Fibroblast of lung (primary cell): ENCODE measurements around the gene CTXN3. TPM values are rescaled to one million over a fixed set of nuclear protein-coding genes. Genes with fewer than 3 reads are reported as not detected.

Source experiments
- DNase-seq, 2 donors: peaks; one replicate each; pipeline versions ENCODE4 v3.0.0 to v3.0.0-alpha.2; 2010; ENCODE audit warnings: low read depth in 2 of 2
- H2AFZ ChIP-seq: 2 replicates; pipeline ENCODE4 v1.5.1; 2012; ENCODE audit warnings: low read length, control low read depth, inconsistent platforms
- H3K27ac ChIP-seq: 2 replicates; pipeline ENCODE4 v1.5.1; 2011; ENCODE audit warnings: low read length, control low read depth; ENCODE audit not compliant: insufficient read depth
- H3K27me3 ChIP-seq: 2 replicates; pipeline ENCODE4 v1.5.1; 2011; ENCODE audit warnings: mild to moderate bottlenecking, low read length; ENCODE audit not compliant: control insufficient read depth, insufficient read depth
- H3K36me3 ChIP-seq: 2 replicates; pipeline ENCODE4 v1.5.1; 2011; ENCODE audit warnings: low read length; ENCODE audit not compliant: control insufficient read depth, insufficient read depth
- H3K4me1 ChIP-seq: 2 replicates; pipeline ENCODE4 v1.5.1; 2011; ENCODE audit warnings: low read length; ENCODE audit not compliant: control insufficient read depth, insufficient read depth; ENCODE audit errors: extremely low read depth
- H3K4me2 ChIP-seq: 2 replicates; pipeline ENCODE4 v1.5.1; 2011; ENCODE audit warnings: low read length, control low read depth; ENCODE audit not compliant: insufficient read depth; ENCODE audit errors: extremely low read depth
- H3K4me3 ChIP-seq, 4 experiments: fragments of 200-600 bp in 1 of 4; sonication (generic) in 1 of 4; replicated peaks in 1 of 4; 2 replicates each; pipeline ENCODE4 v1.5.1; 2011 to 2016; ENCODE audit warnings: low read length in 4 of 4, low read depth in 3 of 4, mild to moderate bottlenecking in 3 of 4, control low read depth in 2 of 4, inconsistent platforms in 1 of 4, mixed read lengths in 1 of 4; ENCODE audit not compliant: insufficient read depth in 1 of 4; ENCODE audit errors: control extremely low read depth in 1 of 4
- H3K79me2 ChIP-seq: 2 replicates; pipeline ENCODE4 v1.5.1; 2012; ENCODE audit warnings: mild to moderate bottlenecking, low read length, inconsistent platforms; ENCODE audit not compliant: control insufficient read depth, insufficient read depth
- H3K9ac ChIP-seq: 2 replicates; pipeline ENCODE4 v1.5.1; 2011; ENCODE audit warnings: mild to moderate bottlenecking, low read length, control low read depth; ENCODE audit not compliant: insufficient read depth
- H3K9me3 ChIP-seq: 2 replicates; pipeline ENCODE4 v1.5.1; 2012; ENCODE audit warnings: low read depth, low read length; ENCODE audit not compliant: control insufficient read depth, insufficient read depth
- H4K20me1 ChIP-seq: 2 replicates; pipeline ENCODE4 v1.5.1; 2011; ENCODE audit warnings: low read length; ENCODE audit not compliant: control insufficient read depth, insufficient read depth; ENCODE audit errors: extremely low read depth
- EZH2 ChIP-seq: IDR thresholded peaks from 2 replicates; pipeline ENCODE4 v1.5.1; 2012; ENCODE audit warnings: low read length, control low read depth, mild to moderate bottlenecking; ENCODE audit errors: missing control alignments
- polyA plus RNA-seq, 2 donors: library from polyadenylated mRNA; depleted of rRNA in 1 of 2; stranded (reverse) in 1 of 2; unstranded in 1 of 2; fragments of >200 nt; gene quantifications; 2 replicates each; pipeline ENCODE4 v1.2.1, GENCODE V29; 2011 to 2012; ENCODE audit warnings: missing spikeins in 1 of 2
- total RNA-seq: library from RNA; depleted of rRNA; stranded (reverse); fragments of >200 nt; gene quantifications from 2 replicates; pipeline ENCODE4 v1.2.1, GENCODE V29; 2014
- TF ChIP-seq, protein P1 (sequence below), 2 donors: IDR thresholded peaks in 1 of 2; conservative IDR thresholded peaks in 1 of 2; 1 replicate in 1 of 2; 2 replicates in 1 of 2; pipeline ENCODE4 v1.5.1; 2011 to 2012; ENCODE audit warnings: low read length in 2 of 2, control low read depth in 1 of 2, inconsistent platforms in 1 of 2, low read depth in 1 of 2, mild to moderate bottlenecking in 1 of 2

Gene CTXN3
- total and polyA plus RNA-seq, 2 donors (not counting 1 experiment from before 2014, with no cell fraction given): not detected

DNA sequence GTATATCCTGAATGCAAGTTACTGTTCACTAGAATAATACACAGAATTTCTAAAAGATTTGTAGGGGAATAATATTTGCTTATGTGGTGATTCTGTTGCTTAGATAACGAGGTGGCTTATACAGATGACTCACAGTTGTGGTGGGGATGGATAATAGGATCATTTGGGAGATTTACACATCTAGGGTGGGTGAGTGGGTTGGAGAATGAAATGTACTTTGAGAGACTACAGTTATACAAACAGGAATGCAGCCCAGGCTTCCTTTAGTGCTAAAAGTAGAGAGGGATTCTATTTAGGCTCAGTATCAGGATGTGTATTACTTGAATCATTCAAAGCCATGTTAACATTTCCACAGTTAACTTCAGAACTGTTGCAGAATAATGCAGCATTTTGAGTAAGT, 1.8 kb downstream of the CTXN3 start:
- Histone ChIP-seq H4K20me1 (no peaks in the 10 kb centered on the region), H3K36me3 (no peaks in the 10 kb centered on the region), H3K4me3 (no peak overlapping the region), H3K27ac (no peak overlapping the region), H3K4me1 (no peaks in the 10 kb centered on the region), H3K4me2 (no peak overlapping the region), H2AFZ (no peak overlapping the region), H3K9me3 (no peaks in the 10 kb centered on the region), H3K27me3 (no peaks in the 10 kb centered on the region), H3K79me2 (no peaks in the 10 kb centered on the region), H3K9ac (no peak overlapping the region)
- no peak for TF ChIP-seq EZH2
- TF ChIP-seq, protein P1, sequence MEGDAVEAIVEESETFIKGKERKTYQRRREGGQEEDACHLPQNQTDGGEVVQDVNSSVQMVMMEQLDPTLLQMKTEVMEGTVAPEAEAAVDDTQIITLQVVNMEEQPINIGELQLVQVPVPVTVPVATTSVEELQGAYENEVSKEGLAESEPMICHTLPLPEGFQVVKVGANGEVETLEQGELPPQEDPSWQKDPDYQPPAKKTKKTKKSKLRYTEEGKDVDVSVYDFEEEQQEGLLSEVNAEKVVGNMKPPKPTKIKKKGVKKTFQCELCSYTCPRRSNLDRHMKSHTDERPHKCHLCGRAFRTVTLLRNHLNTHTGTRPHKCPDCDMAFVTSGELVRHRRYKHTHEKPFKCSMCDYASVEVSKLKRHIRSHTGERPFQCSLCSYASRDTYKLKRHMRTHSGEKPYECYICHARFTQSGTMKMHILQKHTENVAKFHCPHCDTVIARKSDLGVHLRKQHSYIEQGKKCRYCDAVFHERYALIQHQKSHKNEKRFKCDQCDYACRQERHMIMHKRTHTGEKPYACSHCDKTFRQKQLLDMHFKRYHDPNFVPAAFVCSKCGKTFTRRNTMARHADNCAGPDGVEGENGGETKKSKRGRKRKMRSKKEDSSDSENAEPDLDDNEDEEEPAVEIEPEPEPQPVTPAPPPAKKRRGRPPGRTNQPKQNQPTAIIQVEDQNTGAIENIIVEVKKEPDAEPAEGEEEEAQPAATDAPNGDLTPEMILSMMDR (conservative IDR thresholded peaks at IDR 0.05 in 1 of 2, IDR thresholded peaks at IDR 0.05 in 1 of 2; ENCODE audit: low read depth in 1 of 2, low read length in 2 of 2): no peak
- DNase-seq: peak; percentile 82 to 84

DNA sequence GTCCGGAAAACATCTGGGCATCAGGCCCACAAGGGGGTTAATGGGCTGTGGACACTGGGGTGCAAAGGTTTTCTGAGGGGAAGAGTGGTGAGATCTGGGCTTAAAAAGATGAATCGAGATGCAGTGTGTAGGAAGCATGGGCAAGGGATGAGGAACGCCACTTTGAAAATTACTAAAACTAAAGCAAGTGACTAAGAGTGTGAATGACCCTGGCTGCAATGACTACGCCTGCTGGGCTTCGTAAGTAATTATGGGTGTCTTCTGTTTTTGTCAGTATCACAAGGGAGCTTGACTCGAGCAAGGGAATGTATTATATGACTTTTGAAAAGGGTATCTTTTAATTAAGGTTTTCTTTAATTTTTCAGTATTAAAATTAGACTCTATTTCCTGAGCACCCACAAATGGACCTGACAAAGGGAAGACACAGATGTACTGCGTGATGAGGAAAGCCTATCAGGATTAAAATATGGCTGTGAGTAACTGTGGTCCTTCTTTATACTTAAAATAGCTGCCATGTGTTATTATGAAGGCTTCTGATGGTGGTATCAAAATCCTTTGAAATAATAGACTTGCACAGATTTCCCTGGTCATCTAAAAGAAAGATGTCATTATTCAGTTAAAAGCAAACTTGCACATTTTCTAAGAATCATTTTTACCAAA, 4.2 kb downstream of the CTXN3 start:
- H3K4me3 ChIP-seq: no peak overlapping the region
- TF ChIP-seq, protein P1 (conservative IDR thresholded peaks at IDR 0.05 in 1 of 2, IDR thresholded peaks at IDR 0.05 in 1 of 2; ENCODE audit: low read depth in 1 of 2, low read length in 2 of 2): no peak
- TF ChIP-seq EZH2: no peak
- no peaks in the 10 kb centered on the region for H3K36me3 ChIP-seq
- no peak overlapping the region for H3K27ac ChIP-seq
- H3K9me3 ChIP-seq: no peaks in the 10 kb centered on the region
- no peaks in the 10 kb centered on the region for H3K27me3 ChIP-seq
- no peaks in the 10 kb centered on the region for H3K79me2 ChIP-seq
- H3K9ac ChIP-seq: no peak overlapping the region
- H2AFZ ChIP-seq: no peak overlapping the region
- no peaks in the 10 kb centered on the region for H4K20me1 ChIP-seq
- no peak for DNase-seq
- no peak overlapping the region for H3K4me2 ChIP-seq
- H3K4me1 ChIP-seq: no peaks in the 10 kb centered on the region

DNA sequence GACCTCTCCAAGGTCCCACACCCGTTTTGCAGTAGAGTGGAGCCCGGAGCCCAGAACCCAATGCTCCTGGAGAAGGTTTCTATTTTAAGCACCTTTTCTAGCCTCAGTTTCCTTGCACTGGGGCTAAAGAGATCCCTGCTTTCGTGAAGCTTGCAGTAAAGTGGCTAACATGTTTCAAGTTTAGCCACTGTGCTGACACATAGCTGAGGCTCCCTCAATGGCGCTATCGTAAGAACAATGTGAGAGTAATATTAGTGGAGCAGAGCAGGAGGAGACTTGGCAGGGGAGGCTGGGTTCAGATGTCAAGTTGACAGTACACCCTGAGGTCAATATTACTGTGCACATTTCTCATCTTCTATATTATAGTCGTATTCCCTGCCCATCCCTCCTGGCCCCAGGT, 7.9 kb downstream of the CTXN3 start:
- H3K27ac ChIP-seq: no peak overlapping the region
- no peaks in the 10 kb centered on the region for H3K4me1 ChIP-seq
- TF ChIP-seq EZH2: no peak
- TF ChIP-seq, protein P1 (conservative IDR thresholded peaks at IDR 0.05 in 1 of 2, IDR thresholded peaks at IDR 0.05 in 1 of 2; ENCODE audit: low read depth in 1 of 2, low read length in 2 of 2): no peak
- no peak overlapping the region for H3K9ac ChIP-seq
- H3K79me2 ChIP-seq: no peaks in the 10 kb centered on the region
- DNase-seq: no peak
- no peaks in the 10 kb centered on the region for H3K36me3 ChIP-seq
- H4K20me1 ChIP-seq: no peaks in the 10 kb centered on the region
- no peak overlapping the region for H2AFZ ChIP-seq
- no peak overlapping the region for H3K4me2 ChIP-seq
- no peaks in the 10 kb centered on the region for H3K27me3 ChIP-seq
- H3K9me3 ChIP-seq: no peaks in the 10 kb centered on the region
- H3K4me3 ChIP-seq: no peak overlapping the region
